Suppressor macrophage treated with lipopolysaccharide for 4 hours (primary cell): ENCODE data around the gene GSTM5.
"Not testable (repeated sequence)": the region's sequence is repeated elsewhere in the genome, so short reads cannot be mapped to it uniquely, and the experiment has no call there.

Experiments used
- DNase-seq: peaks from one replicate; pipeline ENCODE4 v3.0.0-alpha.2; 2020

The GSTM5 gene

GRCh38 chr1:109697861-109698260, 14.2 kb upstream of the GSTM5 start:
- DNase-seq = not testable (repeated sequence)

DNA sequence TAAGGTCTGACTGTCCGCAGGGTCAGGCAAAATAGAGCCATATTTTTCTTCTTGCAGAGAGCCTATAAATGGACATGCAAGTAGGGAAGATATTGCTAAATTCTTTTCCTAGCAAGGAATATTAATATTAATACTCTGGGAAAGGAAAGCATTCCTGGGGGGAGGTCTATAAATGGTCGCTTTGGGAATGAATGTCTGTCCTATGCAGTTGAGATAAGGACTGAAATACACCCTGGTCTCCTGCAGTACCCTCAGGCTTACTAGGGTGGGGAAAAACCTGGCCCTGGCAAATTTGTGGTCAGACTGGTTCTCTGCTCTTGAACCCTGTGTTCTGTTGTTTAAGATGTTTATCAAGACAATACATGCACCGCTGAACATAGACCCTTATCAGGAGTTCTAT, 9.1 kb upstream of the GSTM5 start:
- not testable (repeated sequence) for DNase-seq

- no peak for DNase-seq
These were observed 7.9 kb upstream of the GSTM5 start for GRCh38 chr1:109704173-109704572.

GRCh38 chr1:109705411-109705810, 6.6 kb upstream of the GSTM5 start:
- DNase-seq = no peak

GRCh38 chr1:109708949-109709348, 3.1 kb upstream of the GSTM5 start:
- not testable (repeated sequence) for DNase-seq

DNA sequence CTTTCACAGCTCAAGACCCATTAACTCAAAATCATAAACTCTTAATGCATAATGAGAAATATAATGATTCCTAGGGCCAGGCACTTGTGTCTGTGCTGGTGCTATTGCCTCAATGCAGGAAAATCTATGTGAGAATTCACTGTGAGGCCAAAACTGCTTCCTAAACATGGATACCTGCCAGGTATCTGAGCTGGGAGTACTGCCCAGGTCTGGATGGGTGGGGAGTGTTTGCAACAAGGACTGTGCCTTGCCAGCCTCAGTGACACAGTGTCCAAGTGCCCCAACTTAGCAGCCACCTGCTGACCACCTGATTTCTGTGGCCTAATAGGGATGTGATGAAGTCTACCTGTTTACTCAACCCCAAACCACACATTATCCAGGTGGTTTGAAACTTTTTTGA, 2.2 kb upstream of the GSTM5 start:
- DNase-seq = not testable (repeated sequence)

DNA sequence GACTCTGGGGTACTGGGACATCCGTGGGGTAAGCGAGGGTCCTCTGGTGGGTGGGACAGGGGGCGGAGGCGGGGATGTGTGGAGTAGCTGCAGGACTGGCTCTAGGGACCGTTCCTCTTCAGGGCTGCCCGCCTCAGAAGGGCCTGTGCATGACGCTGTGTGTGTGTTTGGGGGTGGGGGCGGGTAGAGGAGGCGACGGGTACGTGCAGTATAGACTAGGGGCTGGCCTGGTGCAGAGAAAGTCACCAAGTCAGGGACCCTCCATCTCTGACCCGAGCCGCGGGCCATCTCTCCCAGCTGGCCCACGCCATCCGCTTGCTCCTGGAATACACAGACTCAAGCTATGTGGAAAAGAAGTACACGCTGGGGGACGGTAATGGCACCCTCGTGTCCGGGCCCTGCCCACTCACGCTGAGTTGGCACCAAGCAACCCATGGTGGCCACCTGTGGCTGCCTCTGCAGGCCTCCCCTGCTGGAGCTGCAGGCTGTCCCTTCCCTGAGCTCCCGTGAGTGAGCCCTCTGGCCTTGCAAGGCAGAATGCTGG, 342 bp downstream of the GSTM5 start:
- DNase-seq = no peak

GRCh38 chr1:109713636-109714035, 1.6 kb downstream of the GSTM5 start:
- no peak for DNase-seq

GRCh38 chr1:109714661-109715372, 2.8 kb downstream of the GSTM5 start:
- DNase-seq = no peak

DNA sequence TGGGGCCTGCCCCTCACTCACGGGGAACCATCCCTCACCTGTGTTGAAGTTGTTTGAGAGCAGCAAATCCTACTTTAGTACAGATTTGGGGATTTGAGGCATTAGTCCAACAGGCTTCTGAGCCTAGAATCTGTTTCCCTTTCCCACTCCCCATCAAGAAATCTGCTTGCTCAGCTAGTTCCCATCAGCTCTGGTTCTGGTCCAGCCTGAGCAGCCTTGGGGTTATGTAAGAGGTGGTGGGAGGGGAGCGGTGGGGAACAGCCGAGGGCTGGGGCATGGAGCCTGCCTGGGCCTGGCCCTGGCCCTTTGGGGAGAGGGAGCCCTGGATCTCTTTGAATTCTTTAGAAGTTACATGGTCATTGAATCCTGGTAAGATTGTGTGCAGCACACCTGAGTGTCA, 4.1 kb downstream of the GSTM5 start:
- DNase-seq = no peak

DNA sequence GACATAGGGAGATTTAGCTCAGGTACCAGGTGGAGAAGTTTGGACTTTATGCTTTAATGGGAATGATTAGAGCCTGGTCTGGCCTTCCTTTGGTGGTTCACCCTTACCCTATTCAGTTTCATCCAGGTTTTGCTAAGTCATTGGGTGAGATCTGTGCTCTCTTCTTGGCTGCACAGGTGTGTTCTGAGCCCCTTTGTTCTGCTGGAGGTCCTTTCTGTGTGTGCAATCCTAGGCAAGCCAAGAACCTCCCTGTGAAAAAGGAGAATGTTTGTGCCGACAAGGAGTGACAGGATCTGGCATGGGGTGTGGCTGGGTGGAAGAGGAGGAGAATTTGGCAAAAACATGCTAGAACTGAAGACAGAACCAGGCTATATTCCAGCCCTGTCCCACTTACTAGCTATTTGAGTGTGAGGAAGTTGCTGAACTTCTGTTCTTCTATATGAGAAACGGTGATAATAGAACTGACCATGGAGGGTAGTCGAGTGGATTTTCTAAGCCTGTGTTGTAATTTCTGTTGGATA, 4.6 kb downstream of the GSTM5 start:
- DNase-seq = no peak

- DNase-seq = no peak
These were observed 5.7 kb downstream of the GSTM5 start for GRCh38 chr1:109717729-109718128.

- no peak for DNase-seq
These were observed 6.4 kb downstream of the GSTM5 start for GRCh38 chr1:109718495-109718894.

DNA sequence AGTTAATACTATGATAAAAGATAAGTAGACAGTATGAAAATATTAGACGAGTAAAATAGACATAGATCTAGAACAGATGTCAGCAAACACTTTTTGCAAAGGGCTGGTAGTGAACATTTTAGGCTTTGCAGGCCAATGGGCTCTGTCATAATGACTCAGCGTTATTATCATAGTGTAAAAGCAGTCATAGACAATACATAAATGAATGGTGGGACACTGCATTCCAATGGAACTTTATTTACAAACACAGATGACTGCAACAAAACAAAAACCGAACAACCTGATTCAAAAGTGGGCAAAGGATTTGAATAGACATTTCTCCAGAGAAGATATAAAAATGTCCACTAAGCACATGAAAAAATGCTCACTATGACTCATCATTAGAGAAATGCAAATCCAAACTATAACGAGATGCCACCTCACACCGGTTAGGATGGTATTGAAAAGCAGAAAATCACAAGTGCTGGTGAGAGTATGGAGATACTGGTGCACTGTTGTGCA, 7.3 kb downstream of the GSTM5 start:
- peak; percentile 16 for DNase-seq

DNA sequence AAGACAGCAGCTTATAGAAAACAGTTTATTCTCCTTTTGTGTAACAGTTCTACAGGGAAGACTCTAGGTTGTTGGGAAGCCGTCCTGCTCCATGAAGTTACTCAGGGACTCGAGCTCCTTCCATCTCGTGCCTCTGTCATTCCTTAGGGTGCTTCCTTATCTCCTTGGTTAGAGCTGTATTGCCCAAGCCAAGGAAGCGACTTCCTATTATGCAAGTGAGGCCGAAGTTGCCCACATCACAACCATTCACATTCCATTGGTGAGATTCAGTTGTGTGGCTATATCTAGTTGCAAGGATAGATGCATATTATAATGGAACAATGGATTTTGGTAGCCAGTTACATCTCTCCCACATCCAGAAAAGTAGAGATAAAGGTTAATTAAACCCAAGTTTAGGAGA, 9.0 kb downstream of the GSTM5 start:
- no peak for DNase-seq

GRCh38 chr1:109721971-109722370, 9.9 kb downstream of the GSTM5 start:
- no peak for DNase-seq

DNA sequence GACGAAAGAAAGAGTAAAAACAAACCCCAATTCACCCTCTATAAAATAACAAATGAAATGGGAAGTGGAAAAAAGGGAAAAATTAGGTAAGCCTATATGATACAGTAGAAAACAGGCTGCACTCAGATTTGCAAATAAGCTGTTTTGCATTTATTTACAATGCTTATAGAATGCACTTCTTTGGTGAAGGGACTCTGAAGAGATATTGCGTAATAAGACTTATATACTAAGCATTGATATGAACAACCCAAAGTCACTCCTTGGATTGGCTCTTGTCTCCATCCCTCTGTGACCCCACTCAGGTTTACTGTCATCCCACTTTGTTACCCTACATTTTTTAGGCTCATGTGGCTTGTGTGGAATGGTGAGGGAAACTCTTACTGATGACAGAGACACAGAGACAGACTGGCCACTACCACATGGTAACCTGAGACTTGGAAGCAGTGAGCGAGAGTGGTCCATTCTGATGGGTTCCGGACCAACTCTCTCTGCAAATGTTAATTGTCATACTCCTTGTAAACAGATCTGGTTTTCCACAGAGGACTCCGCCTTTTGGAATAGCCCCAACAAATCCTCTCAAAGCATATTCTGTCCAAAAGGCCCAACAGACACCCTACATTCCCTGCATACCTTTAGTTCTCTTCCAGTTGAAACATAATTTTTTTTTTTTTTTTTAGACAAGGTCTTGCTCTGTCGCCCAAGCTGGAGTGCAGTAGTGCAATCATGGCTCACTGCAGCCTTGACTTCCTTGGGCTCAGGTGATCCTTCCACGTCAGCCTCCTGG, 11.0 kb downstream of the GSTM5 start:
- no peak for DNase-seq

- DNase-seq = no peak
These were observed 12.9 kb downstream of the GSTM5 start for GRCh38 chr1:109724933-109725332.

GRCh38 chr1:109725510-109725909, 13.5 kb downstream of the GSTM5 start:
- no peak for DNase-seq

GRCh38 chr1:109726007-109726406, 14.0 kb downstream of the GSTM5 start:
- no peak for DNase-seq

GRCh38 chr1:109726728-109727373, 14.8 kb downstream of the GSTM5 start:
- DNase-seq = no peak

- no peak for DNase-seq
These were observed 16.8 kb downstream of the GSTM5 start for GRCh38 chr1:109728870-109729269.

- no peak for DNase-seq
These were observed 18.6 kb downstream of the GSTM5 start for GRCh38 chr1:109730666-109731065.
